MCF 10A (cell line): Measurements from ENCODE around the gene MAPK1. TPM values are rescaled to one million over a fixed set of nuclear protein-coding genes. Genes with fewer than 3 reads are reported as not detected.
A peak's percentile ranks its signal among the peaks of the same experiment; 100 is the strongest.
"Not testable (repeated sequence)": the region's sequence is repeated elsewhere in the genome, so short reads cannot be mapped to it uniquely, and the experiment has no call there.

ENCODE experiments used
- BruUV-seq: library from RNA; stranded (reverse); fragments of 400-500 nt; replicated peaks from 2 replicates; lab custom pipeline; 2021; lab: Mats Ljungman, UMichigan
- CTCF ChIA-PET: fragments of 300-600 bp; sonication (Branson Sonifier 250); formaldehyde crosslinking; extraction: SDS; loops from one replicate; lab custom pipeline; 2021; ENCODE audit warnings: antibody characterized with exemption, inconsistent platforms; lab: Yijun Ruan, JAX
- POLR2A ChIA-PET: fragments of 300-600, 350-650 bp; sonication (Branson Sonifier 250); formaldehyde crosslinking; extraction: SDS; loops from one replicate; lab custom pipeline; 2020; ENCODE audit warnings: antibody characterized with exemption, inconsistent platforms; lab: Yijun Ruan, JAX
- DNase-seq: peaks from one replicate; pipeline ENCODE4 v3.0.0-alpha.2; 2018; ENCODE audit not compliant: unreplicated experiment
- H3K27ac Mint-ChIP-seq: one replicate; pipeline ENCODE4 v1.8.0; 2022; ENCODE audit warnings: mild to moderate bottlenecking, low read depth, mixed read lengths; ENCODE audit not compliant: unreplicated experiment
- H3K27me3 Mint-ChIP-seq: one replicate; pipeline ENCODE4 v1.8.0; 2022; ENCODE audit warnings: mixed read lengths; ENCODE audit not compliant: insufficient read depth, unreplicated experiment
- H3K36me3 Mint-ChIP-seq: one replicate; pipeline ENCODE4 v1.8.0; 2022; ENCODE audit warnings: mild to moderate bottlenecking, moderate library complexity, mixed read lengths; ENCODE audit not compliant: insufficient read depth, unreplicated experiment
- H3K4me1 Mint-ChIP-seq: one replicate; pipeline ENCODE4 v1.8.0; 2022; ENCODE audit warnings: mixed read lengths; ENCODE audit not compliant: insufficient read depth, unreplicated experiment
- H3K4me3 Mint-ChIP-seq: one replicate; pipeline ENCODE4 v1.8.0; 2022; ENCODE audit warnings: mild to moderate bottlenecking, moderate library complexity, mixed read lengths; ENCODE audit not compliant: unreplicated experiment
- H3K9me3 Mint-ChIP-seq: one replicate; pipeline ENCODE4 v1.8.0; 2022; ENCODE audit warnings: mixed read lengths; ENCODE audit not compliant: unreplicated experiment
- intact Hi-C: fragments of 100-400 bp; cut with micrococcal nuclease; formaldehyde crosslinking; loops from 2 replicates; pipeline ENCODE4 v1.14.1; 2022
- total RNA-seq: library from RNA; stranded (reverse); gene quantifications from 2 replicates; pipeline ENCODE4 v1.2.3, GENCODE V29; 2022
- TF ChIP-seq, protein P1 (sequence below): fragments of 200-600 bp; IDR thresholded peaks from one replicate; pipeline ENCODE4 v1.8.0; 2022; ENCODE audit warnings: antibody characterized with exemption, mild to moderate bottlenecking; ENCODE audit not compliant: unreplicated experiment

MAPK1 gene
- total RNA-seq, 1 experiment from 2014 or later, result 123 TPM

- H3K4me1 Mint-ChIP-seq, result no peaks in the 10 kb centered on the region
- H3K9me3 Mint-ChIP-seq, result no peaks in the 10 kb centered on the region
- no peak overlapping the region for H3K4me3 Mint-ChIP-seq
- intact Hi-C loops, result no loop called here
- no TSS peak for BruUV-seq
- no peak overlapping the region for H3K27ac Mint-ChIP-seq
- ChIA-PET CTCF (interaction anchor here (0.6 to 0.7 kb wide), 4 partner anchors 23 to 123 kb away, joined by 3 to 4 read pairs (median 4); no protein-coding TSS in a partner anchor), POLR2A (interaction anchor here (0.7 kb wide), 1 partner anchor 9 kb away, joined by 4 read pairs; no protein-coding TSS in a partner anchor)
- no peaks in the 10 kb centered on the region for H3K27me3 Mint-ChIP-seq
- peaks cover 27% of the 10 kb centered on the region for H3K36me3 Mint-ChIP-seq
- TF ChIP-seq, protein P1, sequence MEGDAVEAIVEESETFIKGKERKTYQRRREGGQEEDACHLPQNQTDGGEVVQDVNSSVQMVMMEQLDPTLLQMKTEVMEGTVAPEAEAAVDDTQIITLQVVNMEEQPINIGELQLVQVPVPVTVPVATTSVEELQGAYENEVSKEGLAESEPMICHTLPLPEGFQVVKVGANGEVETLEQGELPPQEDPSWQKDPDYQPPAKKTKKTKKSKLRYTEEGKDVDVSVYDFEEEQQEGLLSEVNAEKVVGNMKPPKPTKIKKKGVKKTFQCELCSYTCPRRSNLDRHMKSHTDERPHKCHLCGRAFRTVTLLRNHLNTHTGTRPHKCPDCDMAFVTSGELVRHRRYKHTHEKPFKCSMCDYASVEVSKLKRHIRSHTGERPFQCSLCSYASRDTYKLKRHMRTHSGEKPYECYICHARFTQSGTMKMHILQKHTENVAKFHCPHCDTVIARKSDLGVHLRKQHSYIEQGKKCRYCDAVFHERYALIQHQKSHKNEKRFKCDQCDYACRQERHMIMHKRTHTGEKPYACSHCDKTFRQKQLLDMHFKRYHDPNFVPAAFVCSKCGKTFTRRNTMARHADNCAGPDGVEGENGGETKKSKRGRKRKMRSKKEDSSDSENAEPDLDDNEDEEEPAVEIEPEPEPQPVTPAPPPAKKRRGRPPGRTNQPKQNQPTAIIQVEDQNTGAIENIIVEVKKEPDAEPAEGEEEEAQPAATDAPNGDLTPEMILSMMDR, result no peak
- no peak for DNase-seq
These were observed 113.9 kb downstream of the MAPK1 start for GRCh38 chr22:21753374-21754111.

DNA sequence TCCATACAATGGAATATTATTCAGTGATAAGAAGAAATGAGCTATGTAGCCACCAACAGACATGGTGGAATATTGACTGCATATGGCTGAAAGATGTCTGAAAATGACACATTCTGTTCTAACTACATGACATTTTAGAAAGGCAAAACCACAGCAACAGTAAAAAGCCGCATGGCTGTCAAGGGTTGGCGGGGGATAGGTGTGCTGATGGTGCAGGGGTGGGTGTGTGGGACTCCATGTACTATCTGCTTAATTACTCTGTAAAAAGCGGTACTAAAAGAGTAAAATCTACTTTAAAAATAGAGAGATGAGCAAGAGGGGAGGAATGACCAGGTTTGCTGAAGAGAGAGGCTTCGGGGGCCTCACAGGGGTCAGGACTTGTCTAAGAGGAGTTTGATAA lies 115.2 kb downstream of the MAPK1 start:
- intact Hi-C loops, result no loop called here
- TF ChIP-seq, protein P1, result no peak
- H3K27me3 Mint-ChIP-seq, result no peaks in the 10 kb centered on the region

DNA sequence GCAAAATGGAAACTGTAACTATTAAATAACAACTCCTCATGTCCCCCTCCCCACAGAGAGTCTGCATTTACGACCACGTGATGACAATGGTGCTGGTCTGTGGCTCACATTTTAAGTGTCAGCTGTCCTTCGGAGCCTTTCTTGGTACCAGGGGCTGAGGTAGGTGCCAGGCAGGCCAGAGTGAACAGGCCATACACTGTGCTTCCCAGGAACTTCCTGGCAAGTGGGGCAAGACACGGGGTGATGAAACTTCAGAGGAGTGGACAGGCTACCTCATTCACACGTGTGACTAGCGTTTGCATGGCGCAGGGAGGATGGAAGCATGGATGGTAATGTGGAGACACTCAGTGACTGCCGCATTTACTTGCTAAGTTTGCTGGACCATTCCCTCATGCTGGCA lies 121.5 kb downstream of the MAPK1 start:
- BruUV-seq, result no TSS peak

More for the DNA sequence above, 115.2 kb downstream of the MAPK1 start:
- Mint-ChIP-seq H3K4me3 (no peak overlapping the region), H3K4me1 (no peaks in the 10 kb centered on the region), H3K36me3 (peaks cover 14% of the 10 kb centered on the region), H3K27ac (peak overlapping the region; percentile 37), H3K9me3 (no peaks in the 10 kb centered on the region)
- POLR2A ChIA-PET, result interaction anchor here (0.6 kb wide), 2 partner anchors 87 to 114 kb away, joined by 3 to 7 read pairs; no protein-coding TSS in a partner anchor
- CTCF ChIA-PET, result interaction anchor here (0.6 to 0.7 kb wide), 2 partner anchors 153 to 310 kb away, joined by 3 to 4 read pairs; no protein-coding TSS in a partner anchor
- BruUV-seq, result no TSS peak
- no peak for DNase-seq

DNA sequence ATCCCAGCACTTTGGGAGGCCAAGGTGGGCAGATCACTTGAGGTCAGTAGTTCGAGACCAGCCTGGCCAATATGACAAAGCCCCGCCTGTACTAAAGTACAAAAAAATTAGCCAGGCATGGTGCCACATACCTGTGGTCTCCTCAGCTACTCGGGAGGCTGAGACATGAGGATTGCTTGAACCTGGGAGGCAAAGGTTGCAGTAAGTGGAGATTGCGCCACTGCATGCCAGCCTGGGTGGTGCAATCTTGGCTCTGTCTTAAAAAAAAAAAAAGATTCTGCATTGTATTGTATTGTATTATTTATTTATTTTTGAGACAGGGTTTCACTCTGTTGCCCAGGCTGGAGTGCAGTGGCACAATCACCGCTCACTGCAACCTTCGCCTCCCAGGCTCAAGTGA lies 122.5 kb downstream of the MAPK1 start:
- CTCF ChIA-PET, result interaction anchor here (1.0 kb wide), 1 partner anchor 191 kb away, joined by 4 read pairs; no protein-coding TSS in a partner anchor
- H3K9me3 Mint-ChIP-seq, H3K4me1 Mint-ChIP-seq, POLR2A ChIA-PET, intact Hi-C loops, H3K4me3 Mint-ChIP-seq, H3K36me3 Mint-ChIP-seq, BruUV-seq, H3K27ac Mint-ChIP-seq: not testable (repeated sequence)
- peak; percentile 36 for DNase-seq
- peaks cover 25% of the 10 kb centered on the region for H3K27me3 Mint-ChIP-seq

More for the DNA sequence above, 121.5 kb downstream of the MAPK1 start:
- ChIA-PET CTCF (no interaction called here), POLR2A (no interaction called here)
- no peak overlapping the region for H3K4me3 Mint-ChIP-seq
- no peaks in the 10 kb centered on the region for H3K36me3 Mint-ChIP-seq
- intact Hi-C loops, result no loop called here
- H3K27ac Mint-ChIP-seq, result no peak overlapping the region
- H3K27me3 Mint-ChIP-seq, result peaks cover 14% of the 10 kb centered on the region
- DNase-seq, result no peak
- TF ChIP-seq, protein P1, result no peak
- no peaks in the 10 kb centered on the region for H3K4me1 Mint-ChIP-seq
- no peaks in the 10 kb centered on the region for H3K9me3 Mint-ChIP-seq
